GM12878 (cell line): Measurements from ENCODE around the gene LINGO1. TPM values are rescaled to one million over a fixed set of nuclear protein-coding genes. Genes with fewer than 3 reads are reported as not detected.

Experiments used
- ATAC-seq: fragments of 200-7000 bp; cut with Tn5 transposase; 3 replicates; pipeline ENCODE4 v1.9.1; 2020; ENCODE audit warnings: mild to moderate bottlenecking, moderate library complexity
- BruUV-seq: library from RNA; stranded (reverse); fragments of 400-500 nt; replicated peaks from 2 replicates; lab custom pipeline; 2021; lab: Mats Ljungman, UMichigan
- CTCF ChIA-PET: fragments of 300-600 bp; sonication (Branson Sonifier 250); formaldehyde crosslinking; extraction: SDS; loops from one replicate; lab custom pipeline; 2021; ENCODE audit warnings: inconsistent platforms; lab: Yijun Ruan, JAX
- POLR2A ChIA-PET: fragments of 350-600 bp; formaldehyde crosslinking; extraction: SDS; loops from one replicate; lab custom pipeline; 2021; ENCODE audit warnings: inconsistent platforms; lab: Charles Lee
- RAD21 ChIA-PET: fragments of 300-600 bp; sonication (Branson Sonifier 250); formaldehyde crosslinking; loops from one replicate; lab custom pipeline; 2023; ENCODE audit warnings: antibody characterized with exemption; ENCODE audit not compliant: unreplicated experiment; lab: Charles Lee
- SMC1A ChIA-PET: fragments of 300-600 bp; sonication (Branson Sonifier 250); formaldehyde crosslinking; loops from one replicate; lab custom pipeline; 2023; ENCODE audit not compliant: unreplicated experiment, uncharacterized antibody; lab: Charles Lee
- DNase-seq: peaks from one replicate; pipeline ENCODE4 v3.0.0-alpha.2; 2011; ENCODE audit warnings: low read depth, low spot score
- FAIRE-seq: peaks from 3 replicates; lab custom pipeline; 2011; peaks lifted over from hg19 to GRCh38; lab: Jason Lieb, UNC
- H2AFZ ChIP-seq: 2 replicates; pipeline ENCODE4 v1.6.0; 2011; ENCODE audit warnings: low read depth, low read length, control low read depth; ENCODE audit not compliant: control insufficient read depth
- H3K27ac ChIP-seq: 2 replicates; pipeline ENCODE4 v1.5.1; 2011; ENCODE audit warnings: control low read depth; ENCODE audit not compliant: control insufficient read depth, insufficient read depth
- H3K27me3 ChIP-seq, 2 experiments: replicated peaks in 1 of 2; 2 replicates each; pipeline versions ENCODE4 v1.6.0 to v1.6.1; 2011; ENCODE audit warnings: low read length in 1 of 2; ENCODE audit not compliant: control insufficient read depth in 2 of 2, insufficient read depth in 2 of 2
- H3K36me3 ChIP-seq, 2 experiments: 2 replicates each; pipeline ENCODE4 v1.5.1; 2011; ENCODE audit warnings: low read length in 1 of 2; ENCODE audit not compliant: control insufficient read depth in 2 of 2, insufficient read depth in 2 of 2
- H3K4me1 ChIP-seq: 2 replicates; pipeline ENCODE4 v1.6.1; 2011; ENCODE audit warnings: mild to moderate bottlenecking, low read length, moderate library complexity, mixed read lengths; ENCODE audit not compliant: control insufficient read depth, insufficient read depth
- H3K4me2 ChIP-seq: 2 replicates; pipeline ENCODE4 v1.6.0; 2011; ENCODE audit warnings: control low read depth; ENCODE audit not compliant: control insufficient read depth, insufficient read depth
- H3K4me3 ChIP-seq: fragments of 200-600 bp; sonication (generic); 2 replicates; pipeline ENCODE4 v1.5.1; 2016
- H3K79me2 ChIP-seq: 2 replicates; pipeline ENCODE4 v1.6.0; 2011; ENCODE audit warnings: low read length; ENCODE audit not compliant: control insufficient read depth, insufficient read depth
- H3K9ac ChIP-seq: 2 replicates; pipeline ENCODE4 v1.8.0; 2011; ENCODE audit warnings: low read length, control low read depth, mixed read lengths; ENCODE audit not compliant: control insufficient read depth, insufficient read depth
- H3K9me3 ChIP-seq: replicated peaks from 3 replicates; pipeline ENCODE4 v1.5.1; 2011; ENCODE audit warnings: mild to moderate bottlenecking, low read length; ENCODE audit not compliant: control insufficient read depth, insufficient read depth
- H4K20me1 ChIP-seq: 2 replicates; pipeline ENCODE4 v1.6.0; 2011; ENCODE audit not compliant: control insufficient read depth, insufficient read depth
- CHD2 ChIP-seq: IDR thresholded peaks from 2 replicates; pipeline ENCODE4 v1.6.1; 2011; ENCODE audit warnings: low read depth, low read length, improper control_type of control experiment, borderline replicate concordance
- IRF4 ChIP-seq: IDR thresholded peaks from 2 replicates; pipeline ENCODE4 v1.6.1; 2011; ENCODE audit warnings: low read depth, low read length
- NR2F1 ChIP-seq: fragments of 450-650 bp; conservative IDR thresholded peaks from 2 replicates; pipeline ENCODE4 v1.6.1; 2017; ENCODE audit warnings: mild to moderate bottlenecking
- SIX5 ChIP-seq: IDR thresholded peaks from 2 replicates; pipeline ENCODE4 v1.6.1; 2011; ENCODE audit warnings: mild to moderate bottlenecking, low read depth, low read length, moderate library complexity; ENCODE audit not compliant: severe bottlenecking
- SMARCA5 ChIP-seq: fragments of 450-650 bp; IDR thresholded peaks from 2 replicates; pipeline ENCODE4 v1.6.1; 2017; ENCODE audit warnings: mild to moderate bottlenecking
- SPI1 ChIP-seq: IDR thresholded peaks from 2 replicates; pipeline ENCODE4 v1.6.1; 2011; ENCODE audit warnings: low read depth, mild to moderate bottlenecking, low read length, moderate library complexity, borderline replicate concordance; ENCODE audit not compliant: insufficient read depth
- SRF ChIP-seq, 2 experiments: IDR thresholded peaks; 2 replicates each; pipeline ENCODE4 v1.6.1; 2011; ENCODE audit warnings: low read depth in 2 of 2, low read length in 2 of 2, mild to moderate bottlenecking in 1 of 2, moderate library complexity in 1 of 2
- TARDBP ChIP-seq: IDR thresholded peaks from 2 replicates; pipeline ENCODE4 v1.6.1; 2016; ENCODE audit warnings: borderline replicate concordance
- TCF3 ChIP-seq: IDR thresholded peaks from 2 replicates; pipeline ENCODE4 v1.6.1; 2012; ENCODE audit warnings: low read depth, mild to moderate bottlenecking, low read length, borderline replicate concordance; ENCODE audit not compliant: insufficient read depth
- WGBS: methylation state at CpG from one replicate; pipeline ENCODE4 v1.1.6; 2016; ENCODE audit warnings: low lambda C conversion rate; ENCODE audit not compliant: insufficient replicate concordance, insufficient coverage; ENCODE audit errors: missing lambda C conversion rate; 5-methylcytosine and 5-hydroxymethylcytosine counted together
- in situ Hi-C: fragments of 300-500 bp; cut with MboI; formaldehyde crosslinking; loops from 9 replicates; pipeline ENCODE4 v1.14.3; 2018; ENCODE audit warnings: mixed read lengths
- intact Hi-C: fragments of 100-400 bp; cut with micrococcal nuclease; formaldehyde crosslinking; loops from one replicate; pipeline ENCODE4 v1.14.2; 2022; ENCODE audit not compliant: unreplicated experiment
- polyA plus RNA-seq, 11 experiments: library from polyadenylated mRNA; depleted of rRNA in 4 of 11; unstranded in 6 of 11; stranded (reverse) in 5 of 11; fragments of >200 nt; fragmentation: Nextera tagmentation in 4 of 11; fragmentation: Illumina TruSeq in 1 of 11; extraction: Ambion mirVana in 4 of 11; extraction: Trizol in 1 of 11; gene quantifications; 1 replicate in 1 of 11; 2 replicates in 10 of 11; pipeline versions ENCODE4 v1.2.1 to v1.2.3, GENCODE V29; 2011 to 2016; ENCODE audit warnings: inconsistent platforms in 2 of 11, missing spikeins in 2 of 11, low read depth in 1 of 11
- total RNA-seq, 4 experiments: library from RNA; depleted of rRNA in 3 of 4; stranded (reverse); fragments of >200 nt in 3 of 4; fragmentation: Illumina TruSeq in 1 of 4; extraction: Trizol in 1 of 4; gene quantifications; 2 replicates each; pipeline versions ENCODE4 v1.2.1 to v1.2.3, GENCODE V29; 2013 to 2021
- TF ChIP-seq, protein P1 (sequence below): fragments of 450-650 bp; formaldehyde crosslinking; IDR thresholded peaks from 2 replicates; pipeline ENCODE4 v1.4.0; 2020; ENCODE audit warnings: mild to moderate bottlenecking, moderate library complexity
- TF ChIP-seq, protein P2 (sequence below): fragments of 450-650 bp; conservative IDR thresholded peaks from 2 replicates; pipeline ENCODE4 v1.6.1; 2017; ENCODE audit warnings: mild to moderate bottlenecking, moderate library complexity

LINGO1 gene
- total and polyA plus RNA-seq, 10 of the 15 experiments (the other 5 are each of a cell fraction or from before 2014, with no cell fraction given), result 0.04 to 3.9 (median 0.17) TPM; not detected in 6

DNA sequence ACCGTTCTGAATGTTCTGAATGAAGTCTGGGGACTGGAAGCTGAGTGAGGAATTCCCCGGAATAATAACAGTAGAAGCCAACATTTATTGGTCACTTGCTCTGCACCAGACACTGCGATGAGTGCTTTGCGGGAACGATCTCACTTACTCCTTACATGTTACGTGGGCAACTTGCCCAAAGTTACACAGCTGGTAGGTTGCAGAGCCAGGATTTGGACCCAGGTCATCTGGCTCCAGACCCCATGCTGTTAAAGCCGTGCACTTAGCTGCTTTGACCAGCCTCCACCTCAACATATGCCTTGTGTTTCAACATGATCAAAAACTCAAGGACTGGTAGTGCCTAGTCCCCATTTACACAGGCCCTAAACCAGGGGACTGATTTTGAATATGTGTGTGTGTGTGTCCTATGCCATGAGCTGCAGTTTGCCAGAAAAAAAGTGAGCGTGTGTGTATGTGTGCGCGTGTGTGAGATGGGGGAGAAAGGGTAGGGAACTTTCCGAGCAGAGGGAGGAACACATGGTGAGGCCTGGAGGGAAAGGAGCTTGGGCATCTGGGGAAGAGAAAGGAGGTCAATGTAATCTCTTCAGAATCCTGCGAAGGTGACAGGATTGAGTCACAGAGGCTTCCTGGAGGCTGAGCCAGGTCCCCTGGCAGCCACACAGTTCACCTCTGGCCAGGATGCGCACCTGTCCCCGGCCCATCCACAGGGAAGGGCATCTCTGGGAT, 28.9 kb downstream of the LINGO1 start:
- intact Hi-C loops (no loop called here), in situ Hi-C loops (no loop called here)
- 70% methylated on average over 14 of the region's 14 CpGs for WGBS
- H2AFZ ChIP-seq, result no peak overlapping the region
- H3K4me2 ChIP-seq, result no peak overlapping the region
- no peak for FAIRE-seq
- H3K9ac ChIP-seq, result no peak overlapping the region
- ChIA-PET RAD21 (no interaction called here), POLR2A (no interaction called here), CTCF (interaction anchor here (0.6 kb wide), 2 partner anchors 444 to 1522 kb away, joined by 3 read pairs; no protein-coding TSS in a partner anchor), SMC1A (no interaction called here)
- no peak for ATAC-seq
- H3K36me3 ChIP-seq, result no peaks in the 10 kb centered on the region
- TF ChIP-seq, protein P1, sequence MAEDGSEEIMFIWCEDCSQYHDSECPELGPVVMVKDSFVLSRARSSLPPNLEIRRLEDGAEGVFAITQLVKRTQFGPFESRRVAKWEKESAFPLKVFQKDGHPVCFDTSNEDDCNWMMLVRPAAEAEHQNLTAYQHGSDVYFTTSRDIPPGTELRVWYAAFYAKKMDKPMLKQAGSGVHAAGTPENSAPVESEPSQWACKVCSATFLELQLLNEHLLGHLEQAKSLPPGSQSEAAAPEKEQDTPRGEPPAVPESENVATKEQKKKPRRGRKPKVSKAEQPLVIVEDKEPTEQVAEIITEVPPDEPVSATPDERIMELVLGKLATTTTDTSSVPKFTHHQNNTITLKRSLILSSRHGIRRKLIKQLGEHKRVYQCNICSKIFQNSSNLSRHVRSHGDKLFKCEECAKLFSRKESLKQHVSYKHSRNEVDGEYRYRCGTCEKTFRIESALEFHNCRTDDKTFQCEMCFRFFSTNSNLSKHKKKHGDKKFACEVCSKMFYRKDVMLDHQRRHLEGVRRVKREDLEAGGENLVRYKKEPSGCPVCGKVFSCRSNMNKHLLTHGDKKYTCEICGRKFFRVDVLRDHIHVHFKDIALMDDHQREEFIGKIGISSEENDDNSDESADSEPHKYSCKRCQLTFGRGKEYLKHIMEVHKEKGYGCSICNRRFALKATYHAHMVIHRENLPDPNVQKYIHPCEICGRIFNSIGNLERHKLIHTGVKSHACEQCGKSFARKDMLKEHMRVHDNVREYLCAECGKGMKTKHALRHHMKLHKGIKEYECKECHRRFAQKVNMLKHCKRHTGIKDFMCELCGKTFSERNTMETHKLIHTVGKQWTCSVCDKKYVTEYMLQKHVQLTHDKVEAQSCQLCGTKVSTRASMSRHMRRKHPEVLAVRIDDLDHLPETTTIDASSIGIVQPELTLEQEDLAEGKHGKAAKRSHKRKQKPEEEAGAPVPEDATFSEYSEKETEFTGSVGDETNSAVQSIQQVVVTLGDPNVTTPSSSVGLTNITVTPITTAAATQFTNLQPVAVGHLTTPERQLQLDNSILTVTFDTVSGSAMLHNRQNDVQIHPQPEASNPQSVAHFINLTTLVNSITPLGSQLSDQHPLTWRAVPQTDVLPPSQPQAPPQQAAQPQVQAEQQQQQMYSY (CRISPR knock-in tag), result no peak
- TF ChIP-seq SMARCA5, result no peak
- TF ChIP-seq NR2F1, result no peak
- TF ChIP-seq IRF4, result no peak
- TF ChIP-seq SIX5, result no peak
- TF ChIP-seq, protein P2, sequence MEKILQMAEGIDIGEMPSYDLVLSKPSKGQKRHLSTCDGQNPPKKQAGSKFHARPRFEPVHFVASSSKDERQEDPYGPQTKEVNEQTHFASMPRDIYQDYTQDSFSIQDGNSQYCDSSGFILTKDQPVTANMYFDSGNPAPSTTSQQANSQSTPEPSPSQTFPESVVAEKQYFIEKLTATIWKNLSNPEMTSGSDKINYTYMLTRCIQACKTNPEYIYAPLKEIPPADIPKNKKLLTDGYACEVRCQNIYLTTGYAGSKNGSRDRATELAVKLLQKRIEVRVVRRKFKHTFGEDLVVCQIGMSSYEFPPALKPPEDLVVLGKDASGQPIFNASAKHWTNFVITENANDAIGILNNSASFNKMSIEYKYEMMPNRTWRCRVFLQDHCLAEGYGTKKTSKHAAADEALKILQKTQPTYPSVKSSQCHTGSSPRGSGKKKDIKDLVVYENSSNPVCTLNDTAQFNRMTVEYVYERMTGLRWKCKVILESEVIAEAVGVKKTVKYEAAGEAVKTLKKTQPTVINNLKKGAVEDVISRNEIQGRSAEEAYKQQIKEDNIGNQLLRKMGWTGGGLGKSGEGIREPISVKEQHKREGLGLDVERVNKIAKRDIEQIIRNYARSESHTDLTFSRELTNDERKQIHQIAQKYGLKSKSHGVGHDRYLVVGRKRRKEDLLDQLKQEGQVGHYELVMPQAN, result no peak
- TF ChIP-seq SRF (IDR thresholded peaks at IDR 0.05; ENCODE audit: low read depth in 2 of 2, low read length in 2 of 2), result no peak
- TF ChIP-seq TARDBP, result no peak
- no peak for TF ChIP-seq TCF3
- no peak for TF ChIP-seq CHD2
- TF ChIP-seq SPI1, result no peak
- H3K79me2 ChIP-seq, result no peaks in the 10 kb centered on the region
- DNase-seq, result no peak
- H4K20me1 ChIP-seq, result no peaks in the 10 kb centered on the region
- 0 out of 2 replicates have a peak, but pooled peaks cover 3% of the 10 kb centered on the region for H3K4me1 ChIP-seq
- no peak overlapping the region for H3K4me3 ChIP-seq
- H3K27me3 ChIP-seq, result peaks cover 0 to 2% of the 10 kb centered on the region in 2 experiments; a peak in 3 of 4 replicates
- BruUV-seq, result no TSS peak
- no peaks in the 10 kb centered on the region for H3K9me3 ChIP-seq
- no peak overlapping the region for H3K27ac ChIP-seq
